ENCODE results near the gene HYOU1.

DNA sequence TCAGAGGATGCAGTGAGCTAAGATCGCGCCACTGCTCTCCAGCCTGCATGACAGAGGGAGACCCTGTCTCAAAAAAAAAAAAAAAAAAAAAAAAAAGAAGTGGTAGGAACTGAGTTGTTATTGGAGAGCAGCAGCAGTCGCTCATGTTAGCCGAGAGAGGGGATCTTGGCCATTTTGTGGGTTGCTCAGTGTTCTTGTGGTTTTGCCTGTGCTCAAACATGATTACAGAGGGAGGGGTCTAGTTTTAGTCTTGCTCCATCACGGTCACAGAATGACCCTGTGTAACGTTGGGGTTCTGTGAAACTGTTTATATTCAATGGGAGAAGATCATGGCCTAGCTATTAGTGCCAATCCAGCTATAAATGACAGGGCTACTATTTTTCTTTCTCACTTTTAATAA is 42.7 kb upstream of the HYOU1 start:
- TF ChIP-seq, protein P1, sequence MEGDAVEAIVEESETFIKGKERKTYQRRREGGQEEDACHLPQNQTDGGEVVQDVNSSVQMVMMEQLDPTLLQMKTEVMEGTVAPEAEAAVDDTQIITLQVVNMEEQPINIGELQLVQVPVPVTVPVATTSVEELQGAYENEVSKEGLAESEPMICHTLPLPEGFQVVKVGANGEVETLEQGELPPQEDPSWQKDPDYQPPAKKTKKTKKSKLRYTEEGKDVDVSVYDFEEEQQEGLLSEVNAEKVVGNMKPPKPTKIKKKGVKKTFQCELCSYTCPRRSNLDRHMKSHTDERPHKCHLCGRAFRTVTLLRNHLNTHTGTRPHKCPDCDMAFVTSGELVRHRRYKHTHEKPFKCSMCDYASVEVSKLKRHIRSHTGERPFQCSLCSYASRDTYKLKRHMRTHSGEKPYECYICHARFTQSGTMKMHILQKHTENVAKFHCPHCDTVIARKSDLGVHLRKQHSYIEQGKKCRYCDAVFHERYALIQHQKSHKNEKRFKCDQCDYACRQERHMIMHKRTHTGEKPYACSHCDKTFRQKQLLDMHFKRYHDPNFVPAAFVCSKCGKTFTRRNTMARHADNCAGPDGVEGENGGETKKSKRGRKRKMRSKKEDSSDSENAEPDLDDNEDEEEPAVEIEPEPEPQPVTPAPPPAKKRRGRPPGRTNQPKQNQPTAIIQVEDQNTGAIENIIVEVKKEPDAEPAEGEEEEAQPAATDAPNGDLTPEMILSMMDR (IDR thresholded peaks at IDR 0.05), result no peak
- TF ChIP-seq POLR2A (IDR thresholded peaks at IDR 0.05) (no peak), EP300 (IDR thresholded peaks at IDR 0.05) (no peak), POLR2AphosphoS5 (IDR thresholded peaks at IDR 0.05) (no peak)

Data from sigmoid colon (tissue), 4 donors.